ENCODE measurements around the gene CPAMD8.
A peak's percentile ranks its signal among the peaks of the same experiment; 100 is the strongest.

The CPAMD8 gene

GRCh38 chr19:17036640-17037039 is 10.0 kb upstream of the CPAMD8 start:
- DNase-seq, result no peak
- Histone ChIP-seq H3K79me2 (ENCODE audit: control insufficient read depth, insufficient read depth, low read length, poor library complexity) (no peaks in the 10 kb centered on the region), H3K4me3 (ENCODE audit: low read depth, low read length) (no peak overlapping the region), H3K27ac (ENCODE audit: low read depth, low read length) (no peak overlapping the region), H4K12ac (ENCODE audit: low read depth, low read length) (no peak overlapping the region), H4K8ac (ENCODE audit: low read depth, low read length) (no peak overlapping the region), H4K91ac (ENCODE audit: low read depth, low read length) (no peak overlapping the region), H2BK12ac (ENCODE audit: low read length) (no peak overlapping the region), H3K4me1 (ENCODE audit: control insufficient read depth in 1 of 2, insufficient read depth in 2 of 2, low read length in 2 of 2) (no peaks in the 10 kb centered on the region), H2AFZ (ENCODE audit: insufficient read depth, low read length, poor library complexity) (no peak overlapping the region), H3K36me3 (ENCODE audit: control insufficient read depth in 1 of 2, insufficient read depth in 2 of 2, low read length in 2 of 2) (no peaks in the 10 kb centered on the region), H3K23ac (ENCODE audit: low read length) (no peak overlapping the region), H3K79me1 (ENCODE audit: low read length) (no peaks in the 10 kb centered on the region), H3K4me2 (ENCODE audit: low read length) (no peak overlapping the region), H3K27me3 (ENCODE audit: insufficient read depth, low read length) (no peaks in the 10 kb centered on the region), H3K4ac (ENCODE audit: low read depth, low read length) (no peak overlapping the region), H3K14ac (ENCODE audit: low read length) (no peak overlapping the region), H2BK5ac (ENCODE audit: low read depth, low read length, poor library complexity) (no peak overlapping the region), H3K9me3 (ENCODE audit: insufficient read depth, low read depth, low read length) (peaks cover 2% of the 10 kb centered on the region), H2AK5ac (ENCODE audit: low read length) (no peak overlapping the region), H2BK120ac (ENCODE audit: insufficient read depth, low read length, poor library complexity) (no peak overlapping the region), H3K9ac (ENCODE audit: low read length) (no peak overlapping the region), H3K18ac (ENCODE audit: low read length) (no peak overlapping the region)
- no CpG with 5 or more reads among the region's 4 CpGs for WGBS (ENCODE audit: extremely low coverage, insufficient coverage, insufficient read length)

- Histone ChIP-seq H2AFZ (ENCODE audit: insufficient read depth, low read length, poor library complexity) (no peak overlapping the region), H3K9me3 (ENCODE audit: insufficient read depth, low read depth, low read length) (peaks cover 2% of the 10 kb centered on the region), H4K91ac (ENCODE audit: low read depth, low read length) (no peak overlapping the region), H4K12ac (ENCODE audit: low read depth, low read length) (no peak overlapping the region), H3K27me3 (ENCODE audit: insufficient read depth, low read length) (no peaks in the 10 kb centered on the region), H3K23ac (ENCODE audit: low read length) (no peak overlapping the region), H2BK5ac (ENCODE audit: low read depth, low read length, poor library complexity) (no peak overlapping the region), H3K9ac (ENCODE audit: low read length) (no peak overlapping the region), H2BK120ac (ENCODE audit: insufficient read depth, low read length, poor library complexity) (no peak overlapping the region), H3K36me3 (ENCODE audit: control insufficient read depth in 1 of 2, insufficient read depth in 2 of 2, low read length in 2 of 2) (no peaks in the 10 kb centered on the region), H2AK5ac (ENCODE audit: low read length) (no peak overlapping the region), H2BK12ac (ENCODE audit: low read length) (no peak overlapping the region), H3K79me2 (ENCODE audit: control insufficient read depth, insufficient read depth, low read length, poor library complexity) (no peaks in the 10 kb centered on the region), H3K4me1 (ENCODE audit: control insufficient read depth in 1 of 2, insufficient read depth in 2 of 2, low read length in 2 of 2) (no peaks in the 10 kb centered on the region), H3K14ac (ENCODE audit: low read length) (no peak overlapping the region), H3K27ac (ENCODE audit: low read depth, low read length) (no peak overlapping the region), H4K8ac (ENCODE audit: low read depth, low read length) (no peak overlapping the region), H3K4me3 (ENCODE audit: low read depth, low read length) (no peak overlapping the region), H3K79me1 (ENCODE audit: low read length) (no peaks in the 10 kb centered on the region), H3K18ac (ENCODE audit: low read length) (no peak overlapping the region), H3K4me2 (ENCODE audit: low read length) (no peak overlapping the region), H3K4ac (ENCODE audit: low read depth, low read length) (no peak overlapping the region)
- peak in 1 of 2 donors; percentile 22 for DNase-seq
- WGBS (ENCODE audit: extremely low coverage, insufficient coverage, insufficient read length), result no CpG with 5 or more reads among the region's 15 CpGs
Observed at GRCh38 chr19:17035842-17036424, 9.3 kb upstream of the CPAMD8 start.

GRCh38 chr19:17031741-17032140 is 5.1 kb upstream of the CPAMD8 start:
- Histone ChIP-seq H3K4me1 (ENCODE audit: control insufficient read depth in 1 of 2, insufficient read depth in 2 of 2, low read length in 2 of 2) (no peaks in the 10 kb centered on the region), H2AFZ (ENCODE audit: insufficient read depth, low read length, poor library complexity) (no peak overlapping the region), H3K23ac (ENCODE audit: low read length) (no peak overlapping the region), H3K79me2 (ENCODE audit: control insufficient read depth, insufficient read depth, low read length, poor library complexity) (no peaks in the 10 kb centered on the region), H3K4ac (ENCODE audit: low read depth, low read length) (no peak overlapping the region), H2BK5ac (ENCODE audit: low read depth, low read length, poor library complexity) (no peak overlapping the region), H3K27me3 (ENCODE audit: insufficient read depth, low read length) (no peaks in the 10 kb centered on the region), H4K8ac (ENCODE audit: low read depth, low read length) (no peak overlapping the region), H3K9me3 (ENCODE audit: insufficient read depth, low read depth, low read length) (peaks cover 2% of the 10 kb centered on the region), H3K9ac (ENCODE audit: low read length) (no peak overlapping the region), H2AK5ac (ENCODE audit: low read length) (no peak overlapping the region), H3K4me2 (ENCODE audit: low read length) (no peak overlapping the region), H3K27ac (ENCODE audit: low read depth, low read length) (no peak overlapping the region), H4K91ac (ENCODE audit: low read depth, low read length) (no peak overlapping the region), H3K79me1 (ENCODE audit: low read length) (no peaks in the 10 kb centered on the region), H3K4me3 (ENCODE audit: low read depth, low read length) (no peak overlapping the region), H2BK120ac (ENCODE audit: insufficient read depth, low read length, poor library complexity) (no peak overlapping the region), H2BK12ac (ENCODE audit: low read length) (no peak overlapping the region), H3K36me3 (ENCODE audit: control insufficient read depth in 1 of 2, insufficient read depth in 2 of 2, low read length in 2 of 2) (no peaks in the 10 kb centered on the region), H4K12ac (ENCODE audit: low read depth, low read length) (no peak overlapping the region), H3K14ac (ENCODE audit: low read length) (no peak overlapping the region), H3K18ac (ENCODE audit: low read length) (no peak overlapping the region)
- peak; percentile 35 to 93 for DNase-seq
- no CpG with 5 or more reads among the region's 6 CpGs for WGBS (ENCODE audit: extremely low coverage, insufficient coverage, insufficient read length)

- WGBS (ENCODE audit: extremely low coverage, insufficient coverage, insufficient read length), result no CpG with 5 or more reads among the region's 7 CpGs
- no peak overlapping the region for H2AK5ac ChIP-seq (ENCODE audit: low read length)
Observed at GRCh38 chr19:17027535-17027975, 945 bp upstream of the CPAMD8 start.

More at GRCh38 chr19:17027535-17027975, 945 bp upstream of the CPAMD8 start:
- Histone ChIP-seq H3K27ac (ENCODE audit: low read depth, low read length) (no peak overlapping the region), H3K79me1 (ENCODE audit: low read length) (peaks cover 6% of the 10 kb centered on the region), H4K12ac (ENCODE audit: low read depth, low read length) (no peak overlapping the region), H2BK12ac (ENCODE audit: low read length) (no peak overlapping the region), H3K4ac (ENCODE audit: low read depth, low read length) (no peak overlapping the region), H3K4me1 (ENCODE audit: control insufficient read depth in 1 of 2, insufficient read depth in 2 of 2, low read length in 2 of 2) (peaks cover 11 to 16% of the 10 kb centered on the region in 2 experiments), H3K27me3 (ENCODE audit: insufficient read depth, low read length) (no peaks in the 10 kb centered on the region), H3K9ac (ENCODE audit: low read length) (no peak overlapping the region), H3K14ac (ENCODE audit: low read length) (no peak overlapping the region), H3K23ac (ENCODE audit: low read length) (no peak overlapping the region), H3K79me2 (ENCODE audit: control insufficient read depth, insufficient read depth, low read length, poor library complexity) (no peaks in the 10 kb centered on the region), H2BK5ac (ENCODE audit: low read depth, low read length, poor library complexity) (no peak overlapping the region), H4K8ac (ENCODE audit: low read depth, low read length) (peak overlapping the region; percentile 43), H4K91ac (ENCODE audit: low read depth, low read length) (no peak overlapping the region), H3K36me3 (ENCODE audit: control insufficient read depth in 1 of 2, insufficient read depth in 2 of 2, low read length in 2 of 2) (no peaks in the 10 kb centered on the region), H3K9me3 (ENCODE audit: insufficient read depth, low read depth, low read length) (peaks cover 4% of the 10 kb centered on the region), H2BK120ac (ENCODE audit: insufficient read depth, low read length, poor library complexity) (no peak overlapping the region), H3K4me3 (ENCODE audit: low read depth, low read length) (no peak overlapping the region), H3K4me2 (ENCODE audit: low read length) (no peak overlapping the region), H2AFZ (ENCODE audit: insufficient read depth, low read length, poor library complexity) (no peak overlapping the region), H3K18ac (ENCODE audit: low read length) (no peak overlapping the region)
- DNase-seq, result no peak
